HepG2 (cell line): Measurements from ENCODE around the gene DNAJC24. TPM values are rescaled to one million over a fixed set of nuclear protein-coding genes. Genes with fewer than 3 reads are reported as not detected.
A peak's percentile ranks its signal among the peaks of the same experiment; 100 is the strongest.

Experiments
- ERF ChIP-seq: IDR thresholded peaks from 2 replicates; pipeline ENCODE4 v1.6.1; 2018; ENCODE audit warnings: missing biosample characterization, missing genetic modification reagents
- FOSL2 ChIP-seq: sonication (generic); formaldehyde crosslinking; IDR thresholded peaks from 2 replicates; pipeline ENCODE4 v1.4.0; 2020; ENCODE audit warnings: missing genetic modification reagents
- GABPA ChIP-seq, 2 experiments: IDR thresholded peaks; 2 replicates each; pipeline ENCODE4 v1.6.1; 2011 to 2016; ENCODE audit warnings: low read depth in 2 of 2, low read length in 1 of 2, missing biosample characterization in 1 of 2, missing genetic modification characterization in 1 of 2
- GATAD1 ChIP-seq: IDR thresholded peaks from 2 replicates; pipeline ENCODE4 v1.6.1; 2016; ENCODE audit warnings: missing genetic modification reagents, missing compliant biosample characterization
- ISL2 ChIP-seq: sonication (generic); formaldehyde crosslinking; IDR thresholded peaks from 2 replicates; pipeline ENCODE4 v1.5.0; 2020; ENCODE audit warnings: missing genetic modification reagents
- KDM1A ChIP-seq: IDR thresholded peaks from 2 replicates; pipeline ENCODE4 v1.6.1; 2016; ENCODE audit warnings: missing compliant biosample characterization
- KLF9 ChIP-seq: IDR thresholded peaks from 2 replicates; pipeline ENCODE4 v1.6.1; 2016; ENCODE audit warnings: low read depth
- MED1 ChIP-seq: sonication (generic); formaldehyde crosslinking; IDR thresholded peaks from 2 replicates; pipeline ENCODE4 v1.4.0; 2020; ENCODE audit warnings: missing genetic modification reagents
- MTERF4 ChIP-seq: sonication (generic); formaldehyde crosslinking; IDR thresholded peaks from 2 replicates; pipeline ENCODE4 v1.8.0; 2023; ENCODE audit warnings: mild to moderate bottlenecking, missing genetic modification reagents
- NCOA5 ChIP-seq: sonication (generic); formaldehyde crosslinking; IDR thresholded peaks from 2 replicates; pipeline ENCODE4 v1.4.0; 2020; ENCODE audit warnings: missing genetic modification reagents
- TRIM24 ChIP-seq: sonication (generic); formaldehyde crosslinking; IDR thresholded peaks from 2 replicates; pipeline ENCODE4 v1.8.0; 2022; ENCODE audit warnings: mild to moderate bottlenecking, missing genetic modification reagents
- WIZ ChIP-seq: sonication (generic); formaldehyde crosslinking; IDR thresholded peaks from 2 replicates; pipeline ENCODE4 v1.5.1; 2020; ENCODE audit warnings: mild to moderate bottlenecking, missing genetic modification reagents
- ZBTB8A ChIP-seq: sonication (generic); formaldehyde crosslinking; IDR thresholded peaks from 2 replicates; pipeline ENCODE4 v1.4.0; 2020; ENCODE audit warnings: mild to moderate bottlenecking, low read depth, missing genetic modification reagents, borderline replicate concordance
- ZC3H4 ChIP-seq: sonication (generic); formaldehyde crosslinking; IDR thresholded peaks from 2 replicates; pipeline ENCODE4 v1.4.0; 2020; ENCODE audit warnings: missing genetic modification reagents, borderline replicate concordance
- ZNF142 ChIP-seq: sonication (generic); formaldehyde crosslinking; IDR thresholded peaks from 2 replicates; pipeline ENCODE4 v1.4.0; 2020; ENCODE audit warnings: missing genetic modification reagents
- ZNF20 ChIP-seq: sonication (generic); formaldehyde crosslinking; IDR thresholded peaks from 2 replicates; pipeline ENCODE4 v1.4.0; 2020; ENCODE audit warnings: mild to moderate bottlenecking, moderate library complexity, missing genetic modification reagents
- ZNF317 ChIP-seq: sonication (generic); formaldehyde crosslinking; IDR thresholded peaks from 2 replicates; pipeline ENCODE4 v1.5.0; 2020; ENCODE audit warnings: mild to moderate bottlenecking, missing genetic modification reagents
- ZNF337 ChIP-seq: sonication (generic); formaldehyde crosslinking; IDR thresholded peaks from 2 replicates; pipeline ENCODE4 v1.5.1; 2020; ENCODE audit warnings: missing genetic modification reagents, low read depth, mild to moderate bottlenecking, borderline replicate concordance
- ZNF350 ChIP-seq: sonication (generic); formaldehyde crosslinking; IDR thresholded peaks from 2 replicates; pipeline ENCODE4 v1.4.0; 2020; ENCODE audit warnings: mild to moderate bottlenecking, low read depth, missing genetic modification reagents, borderline replicate concordance
- ZNF598 ChIP-seq: sonication (generic); formaldehyde crosslinking; IDR thresholded peaks from 2 replicates; pipeline ENCODE4 v1.5.1; 2020; ENCODE audit warnings: mild to moderate bottlenecking, missing genetic modification reagents, borderline replicate concordance
- ZNF672 ChIP-seq: sonication (generic); formaldehyde crosslinking; IDR thresholded peaks from 2 replicates; pipeline ENCODE4 v1.8.1; 2022; ENCODE audit warnings: missing genetic modification reagents
- ZNF720 ChIP-seq: sonication (generic); formaldehyde crosslinking; IDR thresholded peaks from 2 replicates; pipeline ENCODE4 v1.4.0; 2020; ENCODE audit warnings: missing genetic modification reagents
- ZNF724P ChIP-seq: sonication (generic); formaldehyde crosslinking; IDR thresholded peaks from 2 replicates; pipeline ENCODE4 v1.8.0; 2022; ENCODE audit warnings: missing genetic modification reagents, borderline replicate concordance
- polyA plus RNA-seq, 8 experiments: library from polyadenylated mRNA; depleted of rRNA in 3 of 8; stranded (reverse) in 7 of 8; unstranded in 1 of 8; fragments of >200 nt; fragmentation: Illumina TruSeq in 4 of 8; extraction: Trizol in 4 of 8; gene quantifications; 2 replicates each; pipeline versions ENCODE4 v1.2.1 to v1.2.3, GENCODE V29; 2011 to 2016; ENCODE audit warnings: low read depth in 4 of 8, missing spikeins in 1 of 8, mixed read lengths in 1 of 8; ENCODE audit not compliant: insufficient read depth in 1 of 8
- total RNA-seq, 5 experiments: library from RNA; depleted of rRNA; stranded (reverse); fragments of >200 nt; fragmentation: Illumina TruSeq; extraction: Trizol; gene quantifications; 2 replicates each; pipeline ENCODE4 v1.2.3, GENCODE V29; 2016; ENCODE audit warnings: low read depth in 1 of 5
- TF ChIP-seq, protein P1 (sequence below): IDR thresholded peaks from 2 replicates; pipeline ENCODE4 v1.6.1; 2016

Gene DNAJC24
- total and polyA plus RNA-seq, 2 of the 13 experiments (the other 11 are each of a cell fraction or from before 2014, with no cell fraction given), result 10.5 to 13.7 TPM

GRCh38 chr11:31369348-31370329, at the start of gene DNAJC24, which contains the start of gene DCDC1 (continued):
- TF ChIP-seq ZNF724P (CRISPR knock-in tag) (peak; percentile 65; the same call in 1 of the 2 replicates), FOSL2 (CRISPR knock-in tag) (peak; percentile 63; the same call in 1 of the 2 replicates), NCOA5 (CRISPR knock-in tag) (no peak), ZNF337 (CRISPR knock-in tag) (no peak), ISL2 (CRISPR knock-in tag) (peak; percentile 25; the same call in 1 of the 2 replicates), WIZ (CRISPR knock-in tag) (no peak), ZC3H4 (no peak), ZNF598 (CRISPR knock-in tag) (peak; percentile 89), ZBTB8A (CRISPR knock-in tag) (no peak), ZNF672 (CRISPR knock-in tag) (no peak), ZNF350 (CRISPR knock-in tag) (peak; percentile 71; the same call in 1 of the 2 replicates), ZNF317 (peak; percentile 50; the same call in 1 of the 2 replicates), GATAD1 (peak; percentile 93), MED1 (CRISPR knock-in tag) (peak; percentile 56), KLF9 (CRISPR knock-in tag) (no peak), MTERF4 (CRISPR knock-in tag) (no peak), TRIM24 (CRISPR knock-in tag) (no peak), GABPA (IDR thresholded peaks at IDR 0.05; ENCODE audit: low read depth, low read length) (peak; percentile 99), GABPA (CRISPR knock-in tag; IDR thresholded peaks at IDR 0.05; ENCODE audit: low read depth) (peak; percentile 99), ZNF720 (CRISPR knock-in tag) (no peak), ZNF142 (CRISPR knock-in tag) (no peak), ZNF20 (CRISPR knock-in tag) (no peak), KDM1A (CRISPR knock-in tag) (no peak), ERF (CRISPR knock-in tag) (peak; percentile 76)
- TF ChIP-seq, protein P1, sequence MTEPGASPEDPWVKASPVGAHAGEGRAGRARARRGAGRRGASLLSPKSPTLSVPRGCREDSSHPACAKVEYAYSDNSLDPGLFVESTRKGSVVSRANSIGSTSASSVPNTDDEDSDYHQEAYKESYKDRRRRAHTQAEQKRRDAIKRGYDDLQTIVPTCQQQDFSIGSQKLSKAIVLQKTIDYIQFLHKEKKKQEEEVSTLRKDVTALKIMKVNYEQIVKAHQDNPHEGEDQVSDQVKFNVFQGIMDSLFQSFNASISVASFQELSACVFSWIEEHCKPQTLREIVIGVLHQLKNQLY (CRISPR knock-in tag), result no peak
